Fibroblast of peridontal ligament (primary cell): ENCODE results near the gene COL11A1.
"Not testable (repeated sequence)": the region's sequence is repeated elsewhere in the genome, so short reads cannot be mapped to it uniquely, and the experiment has no call there.

Experiments
- DNase-seq: peaks from one replicate; pipeline ENCODE4 v3.0.0-alpha.2; 2010; ENCODE audit errors: extremely low read depth

Gene COL11A1

GRCh38 chr1:102836991-102837390 lies 271.3 kb downstream of the COL11A1 start:
- no peak for DNase-seq

- peak; percentile 4 for DNase-seq
Measured at GRCh38 chr1:102834688-102835320, 273.5 kb downstream of the COL11A1 start.

GRCh38 chr1:102833151-102833550 lies 275.2 kb downstream of the COL11A1 start:
- no peak for DNase-seq

- not testable (repeated sequence) for DNase-seq
Measured at GRCh38 chr1:102826706-102827105, 281.6 kb downstream of the COL11A1 start.
